ENCODE measurements around the gene GATA3. TPM values are rescaled to one million over a fixed set of nuclear protein-coding genes. Genes with fewer than 3 reads are reported as not detected.

GATA3 gene
- total and polyA plus RNA-seq, 3 donors from 2014 or later = 0.31 to 1.9 (median 0.50) TPM

GRCh38 chr10:8041992-8042720 is 12.3 kb upstream of the GATA3 start:
- H3K27ac ChIP-seq = no peak overlapping the region
- H3K36me3 ChIP-seq (ENCODE audit: low read depth, missing control alignments) = no peaks in the 10 kb centered on the region
- H3K4me3 ChIP-seq = no peak overlapping the region
- intact Hi-C loops (cut with DNase I; ENCODE audit: low total_unique reads) = loop anchor here (10.0 kb wide), 1 partner anchor 1177 kb away; no protein-coding TSS in a partner anchor
- TF ChIP-seq POLR2A (IDR thresholded peaks at IDR 0.05) = no peak
- no peak for TF ChIP-seq CTCF (IDR thresholded peaks at IDR 0.05)
- H3K27me3 ChIP-seq = peaks cover 5% of the 10 kb centered on the region
- H3K9me3 ChIP-seq = no peaks in the 10 kb centered on the region
- H3K4me1 ChIP-seq = peaks cover 9% of the 10 kb centered on the region
- no peak for DNase-seq
- WGBS, 2 donors = 7 to 10% methylated on average over 17 of the region's 17 CpGs

GRCh38 chr10:8042721-8043568 is 11.5 kb upstream of the GATA3 start:
- WGBS, 2 donors = 3 to 4% methylated on average over 35 of the region's 35 CpGs
- H3K36me3 ChIP-seq (ENCODE audit: low read depth, missing control alignments) = no peaks in the 10 kb centered on the region
- DNase-seq = no peak
- H3K4me1 ChIP-seq = peaks cover 9% of the 10 kb centered on the region
- no peak overlapping the region for H3K4me3 ChIP-seq
- intact Hi-C loops (cut with DNase I; ENCODE audit: low total_unique reads) = loop anchor here (10.0 kb wide), 1 partner anchor 1178 kb away; no protein-coding TSS in a partner anchor
- no peaks in the 10 kb centered on the region for H3K9me3 ChIP-seq
- no peak overlapping the region for H3K27ac ChIP-seq
- TF ChIP-seq POLR2A (IDR thresholded peaks at IDR 0.05) (no peak), CTCF (IDR thresholded peaks at IDR 0.05) (no peak)
- peaks cover 5% of the 10 kb centered on the region for H3K27me3 ChIP-seq

- Histone ChIP-seq H3K9me3 (no peaks in the 10 kb centered on the region), H3K36me3 (ENCODE audit: low read depth, missing control alignments) (no peaks in the 10 kb centered on the region), H3K27ac (no peak overlapping the region), H3K4me3 (no peak overlapping the region), H3K27me3 (no peaks in the 10 kb centered on the region), H3K4me1 (peaks cover 9% of the 10 kb centered on the region)
- TF ChIP-seq POLR2A (IDR thresholded peaks at IDR 0.05) = no peak
- 3 to 8% methylated on average over 18 to 31 of the region's 31 CpGs for WGBS, 2 donors
- intact Hi-C loops (cut with DNase I; ENCODE audit: low total_unique reads) = loop anchor here (10.0 kb wide), 1 partner anchor 1179 kb away; no protein-coding TSS in a partner anchor
- DNase-seq = no peak
Measured at GRCh38 chr10:8043569-8044306, 10.8 kb upstream of the GATA3 start.

GRCh38 chr10:8044331-8044907 is 10.1 kb upstream of the GATA3 start:
- no peaks in the 10 kb centered on the region for H3K27me3 ChIP-seq
- H3K4me3 ChIP-seq = no peak overlapping the region
- 10 to 11% methylated on average over 12 of the region's 12 CpGs for WGBS, 2 donors
- no peak overlapping the region for H3K27ac ChIP-seq
- no peaks in the 10 kb centered on the region for H3K36me3 ChIP-seq (ENCODE audit: low read depth, missing control alignments)
- no peak for DNase-seq
- H3K4me1 ChIP-seq = peaks cover 9% of the 10 kb centered on the region
- TF ChIP-seq CTCF (IDR thresholded peaks at IDR 0.05) = no peak
- intact Hi-C loops (cut with DNase I; ENCODE audit: low total_unique reads) = loop anchor here (10.0 kb wide), 1 partner anchor 1180 kb away; no protein-coding TSS in a partner anchor
- no peaks in the 10 kb centered on the region for H3K9me3 ChIP-seq

Data from testis (tissue), 3 donors.